SK-N-SH treated with all-trans-retinoic acid at 6 μM for 48 hours (cell line): ENCODE data around the gene CAPN13.

ENCODE experiments used
- BACH2 ChIP-seq: fragments of 250-450 bp; sonication (Bioruptor Pico); IDR thresholded peaks from 2 replicates; pipeline ENCODE4 v1.9.0; 2021; ENCODE audit warnings: mild to moderate bottlenecking, borderline replicate concordance
- CREB5 ChIP-seq: fragments of 250-450 bp; sonication (Bioruptor Pico); IDR thresholded peaks from 2 replicates; pipeline ENCODE4 v1.5.1; 2020; ENCODE audit warnings: low read depth, mild to moderate bottlenecking, moderate library complexity
- ESRRG ChIP-seq: fragments of 250-450 bp; sonication (Bioruptor Pico); IDR thresholded peaks from 2 replicates; pipeline ENCODE4 v1.6.1; 2021; ENCODE audit warnings: mild to moderate bottlenecking
- OSR1 ChIP-seq: fragments of 250-450 bp; sonication (Bioruptor Pico); IDR thresholded peaks from 2 replicates; pipeline ENCODE4 v1.8.0; 2022; ENCODE audit warnings: moderate library complexity, mild to moderate bottlenecking, inconsistent platforms
- ZFP3 ChIP-seq: fragments of 250-450 bp; sonication (Bioruptor Pico); IDR thresholded peaks from 2 replicates; pipeline ENCODE4 v1.5.0; 2020; ENCODE audit warnings: mild to moderate bottlenecking, moderate library complexity
- ZFP30 ChIP-seq: fragments of 450-650 bp; formaldehyde crosslinking; IDR thresholded peaks from 2 replicates; pipeline ENCODE4 v1.5.0; 2022; ENCODE audit warnings: mild to moderate bottlenecking, moderate library complexity
- TF ChIP-seq, protein P1 (sequence below): fragments of 250-450 bp; sonication (Bioruptor Pico); IDR thresholded peaks from 2 replicates; pipeline ENCODE4 v1.8.0; 2020; ENCODE audit warnings: mild to moderate bottlenecking, moderate library complexity, borderline replicate concordance

- TF ChIP-seq BACH2 (CRISPR knock-in tag) (no peak), ESRRG (no peak), ZFP30 (CRISPR knock-in tag) (no peak), CREB5 (CRISPR knock-in tag) (no peak), ZFP3 (CRISPR knock-in tag) (no peak), OSR1 (CRISPR knock-in tag) (no peak)
- TF ChIP-seq, protein P1, sequence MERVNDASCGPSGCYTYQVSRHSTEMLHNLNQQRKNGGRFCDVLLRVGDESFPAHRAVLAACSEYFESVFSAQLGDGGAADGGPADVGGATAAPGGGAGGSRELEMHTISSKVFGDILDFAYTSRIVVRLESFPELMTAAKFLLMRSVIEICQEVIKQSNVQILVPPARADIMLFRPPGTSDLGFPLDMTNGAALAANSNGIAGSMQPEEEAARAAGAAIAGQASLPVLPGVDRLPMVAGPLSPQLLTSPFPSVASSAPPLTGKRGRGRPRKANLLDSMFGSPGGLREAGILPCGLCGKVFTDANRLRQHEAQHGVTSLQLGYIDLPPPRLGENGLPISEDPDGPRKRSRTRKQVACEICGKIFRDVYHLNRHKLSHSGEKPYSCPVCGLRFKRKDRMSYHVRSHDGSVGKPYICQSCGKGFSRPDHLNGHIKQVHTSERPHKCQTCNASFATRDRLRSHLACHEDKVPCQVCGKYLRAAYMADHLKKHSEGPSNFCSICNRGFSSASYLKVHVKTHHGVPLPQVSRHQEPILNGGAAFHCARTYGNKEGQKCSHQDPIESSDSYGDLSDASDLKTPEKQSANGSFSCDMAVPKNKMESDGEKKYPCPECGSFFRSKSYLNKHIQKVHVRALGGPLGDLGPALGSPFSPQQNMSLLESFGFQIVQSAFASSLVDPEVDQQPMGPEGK (CRISPR knock-in tag): no peak
These were observed 29.4 kb downstream of the CAPN13 start for GRCh38 chr2:30777661-30778505.
